ENCODE measurements around the gene NOP10.

GRCh38 chr15:34338347-34338746 lies 4.6 kb downstream of the NOP10 start:
- TF ChIP-seq, protein P1, sequence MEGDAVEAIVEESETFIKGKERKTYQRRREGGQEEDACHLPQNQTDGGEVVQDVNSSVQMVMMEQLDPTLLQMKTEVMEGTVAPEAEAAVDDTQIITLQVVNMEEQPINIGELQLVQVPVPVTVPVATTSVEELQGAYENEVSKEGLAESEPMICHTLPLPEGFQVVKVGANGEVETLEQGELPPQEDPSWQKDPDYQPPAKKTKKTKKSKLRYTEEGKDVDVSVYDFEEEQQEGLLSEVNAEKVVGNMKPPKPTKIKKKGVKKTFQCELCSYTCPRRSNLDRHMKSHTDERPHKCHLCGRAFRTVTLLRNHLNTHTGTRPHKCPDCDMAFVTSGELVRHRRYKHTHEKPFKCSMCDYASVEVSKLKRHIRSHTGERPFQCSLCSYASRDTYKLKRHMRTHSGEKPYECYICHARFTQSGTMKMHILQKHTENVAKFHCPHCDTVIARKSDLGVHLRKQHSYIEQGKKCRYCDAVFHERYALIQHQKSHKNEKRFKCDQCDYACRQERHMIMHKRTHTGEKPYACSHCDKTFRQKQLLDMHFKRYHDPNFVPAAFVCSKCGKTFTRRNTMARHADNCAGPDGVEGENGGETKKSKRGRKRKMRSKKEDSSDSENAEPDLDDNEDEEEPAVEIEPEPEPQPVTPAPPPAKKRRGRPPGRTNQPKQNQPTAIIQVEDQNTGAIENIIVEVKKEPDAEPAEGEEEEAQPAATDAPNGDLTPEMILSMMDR (conservative IDR thresholded peaks at IDR 0.05; ENCODE audit: low read depth, low read length), result no peak
- no peak for TF ChIP-seq EZH2 (IDR thresholded peaks at IDR 0.05; ENCODE audit: borderline replicate concordance, low read depth, low read length, poor library complexity, severe bottlenecking)

Data from A673 (cell line).